Endothelial cell of umbilical vein (primary cell): ENCODE measurements around the gene EML4. TPM values are rescaled to one million over a fixed set of nuclear protein-coding genes. Genes with fewer than 3 reads are reported as not detected.
"Not testable (repeated sequence)": the region's sequence is repeated elsewhere in the genome, so short reads cannot be mapped to it uniquely, and the experiment has no call there.

Source experiments
- BruUV-seq: library from RNA; stranded (reverse); fragments of 400-500 nt; replicated peaks from 2 replicates; lab custom pipeline; 2021; lab: Mats Ljungman, UMichigan
- CTCF ChIA-PET: fragments of 300-600, 350-600 bp; sonication (Branson Sonifier 250); formaldehyde crosslinking; loops from one replicate; lab custom pipeline; 2021; ENCODE audit warnings: antibody characterized with exemption, inconsistent platforms; lab: Charles Lee
- POLR2A ChIA-PET: fragments of 300-600, 350-600 bp; sonication (Branson Sonifier 250); formaldehyde crosslinking; loops from one replicate; lab custom pipeline; 2021; ENCODE audit warnings: antibody characterized with exemption, inconsistent platforms; lab: Charles Lee
- DNase-seq: peaks from one replicate; pipeline ENCODE4 v3.0.0-alpha.2; 2011; ENCODE audit warnings: low read depth, low spot score
- FAIRE-seq: peaks from 2 replicates; lab custom pipeline; 2011; peaks lifted over from hg19 to GRCh38; lab: Jason Lieb, UNC
- H2AFZ ChIP-seq: 2 replicates; pipeline ENCODE4 v1.6.0; 2012; ENCODE audit warnings: low read depth, low read length, control low read depth, inconsistent platforms
- H3K27ac ChIP-seq: 2 replicates; pipeline ENCODE4 v1.5.1; 2011; ENCODE audit warnings: low read depth, mild to moderate bottlenecking, control low read depth, low read length, moderate library complexity; ENCODE audit not compliant: insufficient read depth
- H3K27me3 ChIP-seq, 2 experiments: 2 replicates each; pipeline versions ENCODE4 v1.6.0 to v1.6.1; 2011; ENCODE audit warnings: low read length in 2 of 2, mixed read lengths in 1 of 2; ENCODE audit not compliant: control insufficient read depth in 2 of 2, insufficient read depth in 2 of 2
- H3K36me3 ChIP-seq, 2 experiments: 2 replicates in 1 of 2; 3 replicates in 1 of 2; pipeline ENCODE4 v1.5.1; 2011; ENCODE audit warnings: low read length in 2 of 2, mild to moderate bottlenecking in 1 of 2, moderate library complexity in 1 of 2; ENCODE audit not compliant: control insufficient read depth in 2 of 2, insufficient read depth in 2 of 2; ENCODE audit errors: extremely low read depth in 1 of 2
- H3K4me1 ChIP-seq: 3 replicates; pipeline ENCODE4 v1.5.1; 2011; ENCODE audit warnings: mild to moderate bottlenecking, low read length; ENCODE audit not compliant: control insufficient read depth, insufficient read depth; ENCODE audit errors: extremely low read depth
- H3K4me2 ChIP-seq: 2 replicates; pipeline ENCODE4 v1.6.1; 2011; ENCODE audit warnings: low read length, control low read depth, mixed read lengths; ENCODE audit not compliant: insufficient read depth
- H3K4me3 ChIP-seq, 3 experiments: fragments of 200-600 bp in 1 of 3; sonication (generic), shearing (Covaris generic) in 1 of 3; replicated peaks in 1 of 3; 2 replicates each; pipeline ENCODE4 v1.5.1; 2011 to 2016; ENCODE audit warnings: control low read depth in 3 of 3, low read length in 3 of 3, mild to moderate bottlenecking in 2 of 3, inconsistent platforms in 1 of 3, low read depth in 1 of 3, moderate library complexity in 1 of 3; ENCODE audit not compliant: insufficient read depth in 1 of 3
- H3K79me2 ChIP-seq: 2 replicates; pipeline ENCODE4 v1.6.0; 2012; ENCODE audit warnings: low read length, inconsistent platforms; ENCODE audit not compliant: control insufficient read depth, insufficient read depth
- H3K9ac ChIP-seq: replicated peaks from 2 replicates; pipeline ENCODE3; 2011; ENCODE audit warnings: low read length, control low read depth; ENCODE audit not compliant: insufficient read depth; ENCODE audit errors: extremely low read depth
- H3K9me1 ChIP-seq: replicated peaks from 3 replicates; pipeline ENCODE4 v1.6.0; 2011; ENCODE audit warnings: mild to moderate bottlenecking, low read length; ENCODE audit not compliant: control insufficient read depth, insufficient read depth; ENCODE audit errors: extremely low read depth
- H3K9me3 ChIP-seq: replicated peaks from 2 replicates; pipeline ENCODE4 v1.5.1; 2012; ENCODE audit warnings: low read length, inconsistent platforms; ENCODE audit not compliant: control insufficient read depth, insufficient read depth
- H4K20me1 ChIP-seq: replicated peaks from 2 replicates; pipeline ENCODE3; 2011; ENCODE audit warnings: mild to moderate bottlenecking, low read length; ENCODE audit not compliant: control insufficient read depth, insufficient read depth; ENCODE audit errors: extremely low read depth
- CTCF ChIP-seq, 2 donors: IDR thresholded peaks; 1 replicate in 1 of 2; 2 replicates in 1 of 2; pipeline ENCODE4 v1.5.1; 2011; ENCODE audit warnings: low read length in 2 of 2, mild to moderate bottlenecking in 2 of 2, moderate library complexity in 2 of 2, control low read depth in 1 of 2, inconsistent platforms in 1 of 2, low read depth in 1 of 2; ENCODE audit not compliant: insufficient read depth in 1 of 2; ENCODE audit errors: extremely low read depth in 1 of 2
- EZH2 ChIP-seq: IDR thresholded peaks from 2 replicates; pipeline ENCODE4 v1.6.1; 2012; ENCODE audit warnings: borderline replicate concordance, low read depth, mild to moderate bottlenecking, moderate library complexity, low read length, inconsistent platforms; ENCODE audit not compliant: severe bottlenecking
- FOS ChIP-seq: IDR thresholded peaks from 2 replicates; pipeline ENCODE4 v1.6.1; 2011; ENCODE audit warnings: mild to moderate bottlenecking, low read length, moderate library complexity, borderline replicate concordance; ENCODE audit not compliant: insufficient read depth
- GATA2 ChIP-seq: IDR thresholded peaks from 2 replicates; pipeline ENCODE4 v1.7.0; 2011; ENCODE audit warnings: low read depth, mild to moderate bottlenecking, moderate library complexity, mixed read lengths, low read length; ENCODE audit not compliant: insufficient read length, insufficient read depth
- JUN ChIP-seq: IDR thresholded peaks from 2 replicates; pipeline ENCODE4 v1.6.1; 2011; ENCODE audit warnings: borderline replicate concordance, low read depth; ENCODE audit not compliant: insufficient read length, insufficient read depth
- MAX ChIP-seq: IDR thresholded peaks from 2 replicates; pipeline ENCODE4 v1.6.1; 2011; ENCODE audit not compliant: insufficient read depth, insufficient read length
- MYC ChIP-seq: IDR thresholded peaks from one replicate; pipeline ENCODE4 v1.6.1; 2011; ENCODE audit warnings: mild to moderate bottlenecking, low read depth, low read length
- POLR2A ChIP-seq: IDR thresholded peaks from 2 replicates; pipeline ENCODE4 v1.6.1; 2012; ENCODE audit warnings: low read depth, mild to moderate bottlenecking, control low read depth, low read length
- POLR2AphosphoS5 ChIP-seq: IDR thresholded peaks from 2 replicates; pipeline ENCODE4 v1.6.1; 2012; ENCODE audit warnings: low read depth, mild to moderate bottlenecking, control low read depth, low read length, moderate library complexity; ENCODE audit not compliant: insufficient read depth
- dilution Hi-C: fragments of 300-500 bp; cut with MboI; formaldehyde crosslinking; loops from one replicate; pipeline ENCODE4 v1.15.0; 2019; ENCODE audit warnings: low sequenced_read_pairs; ENCODE audit not compliant: extremely low pct_ligation_motif_present
- intact Hi-C: fragments of 100-400 bp; cut with micrococcal nuclease; formaldehyde crosslinking; loops from one replicate; pipeline ENCODE4 v1.10.0; 2022
- polyA plus RNA-seq, 4 experiments: library from polyadenylated mRNA; depleted of rRNA in 3 of 4; stranded (reverse) in 3 of 4; unstranded in 1 of 4; fragments of >200 nt; gene quantifications; 2 replicates each; pipeline versions ENCODE4 v1.2.1 to v1.2.3, GENCODE V29; 2011 to 2012; ENCODE audit warnings: missing spikeins in 1 of 4
- total RNA-seq: library from RNA; stranded (reverse); gene quantifications from 2 replicates; pipeline ENCODE4 v1.2.3, GENCODE V29; 2021

EML4 gene
- total and polyA plus RNA-seq, 2 donors (not counting 3 experiments of a cell fraction or from before 2014, with no cell fraction given), result 13.3 to 32.0 TPM

- H3K9ac ChIP-seq, result no peak overlapping the region
- peaks cover 0 to 11% of the 10 kb centered on the region in 2 experiments for H3K36me3 ChIP-seq
- TF ChIP-seq EZH2 (no peak), MAX (no peak), POLR2A (no peak), FOS (no peak), MYC (no peak), CTCF (IDR thresholded peaks at IDR 0.05; ENCODE audit: extremely low read depth in 1 of 2, insufficient read depth in 1 of 2, low read depth in 1 of 2, low read length in 2 of 2) (no peak), JUN (no peak), POLR2AphosphoS5 (no peak), GATA2 (no peak)
- no peak overlapping the region for H3K27ac ChIP-seq
- ChIA-PET CTCF (interaction anchor here (1.0 kb wide), 1 partner anchor 238 kb away, joined by 4 read pairs; no protein-coding TSS in a partner anchor), POLR2A (no interaction called here)
- H4K20me1 ChIP-seq, result no peaks in the 10 kb centered on the region
- H3K4me3 ChIP-seq, result no peak overlapping the region
- no peak overlapping the region for H3K4me2 ChIP-seq
- FAIRE-seq (no peak), DNase-seq (no peak)
- H3K9me3 ChIP-seq, result no peaks in the 10 kb centered on the region
- no peaks in the 10 kb centered on the region for H3K27me3 ChIP-seq
- no peaks in the 10 kb centered on the region for H3K79me2 ChIP-seq
- dilution Hi-C loops (no loop called here), intact Hi-C loops (no loop called here)
- no peaks in the 10 kb centered on the region for H3K9me1 ChIP-seq
- no peak overlapping the region for H2AFZ ChIP-seq
- no TSS peak for BruUV-seq
- no peaks in the 10 kb centered on the region for H3K4me1 ChIP-seq
Measured at GRCh38 chr2:42334220-42334619, 165.1 kb downstream of the EML4 start.

GRCh38 chr2:42334865-42335264, 165.7 kb downstream of the EML4 start:
- H3K4me1 ChIP-seq, H2AFZ ChIP-seq, intact Hi-C loops, H3K4me3 ChIP-seq, BruUV-seq, H3K9me1 ChIP-seq, H3K27me3 ChIP-seq, dilution Hi-C loops, H3K9ac ChIP-seq, H4K20me1 ChIP-seq, H3K79me2 ChIP-seq, FAIRE-seq, DNase-seq, H3K36me3 ChIP-seq, H3K4me2 ChIP-seq, H3K9me3 ChIP-seq, H3K27ac ChIP-seq, POLR2A ChIA-PET: not testable (repeated sequence)
- CTCF ChIA-PET, result interaction anchor here (1.0 kb wide), 1 partner anchor 238 kb away, joined by 4 read pairs; no protein-coding TSS in a partner anchor
